GM12892 (cell line): ENCODE results near the gene IRF6.

ENCODE experiments used
- POLR2A ChIP-seq: IDR thresholded peaks from 2 replicates; pipeline ENCODE4 v1.6.1; 2011; ENCODE audit warnings: low read depth, low read length, control low read depth
- POLR2AphosphoS5 ChIP-seq: IDR thresholded peaks from 2 replicates; pipeline ENCODE4 v1.6.1; 2011; ENCODE audit warnings: low read depth, low read length, control low read depth

DNA sequence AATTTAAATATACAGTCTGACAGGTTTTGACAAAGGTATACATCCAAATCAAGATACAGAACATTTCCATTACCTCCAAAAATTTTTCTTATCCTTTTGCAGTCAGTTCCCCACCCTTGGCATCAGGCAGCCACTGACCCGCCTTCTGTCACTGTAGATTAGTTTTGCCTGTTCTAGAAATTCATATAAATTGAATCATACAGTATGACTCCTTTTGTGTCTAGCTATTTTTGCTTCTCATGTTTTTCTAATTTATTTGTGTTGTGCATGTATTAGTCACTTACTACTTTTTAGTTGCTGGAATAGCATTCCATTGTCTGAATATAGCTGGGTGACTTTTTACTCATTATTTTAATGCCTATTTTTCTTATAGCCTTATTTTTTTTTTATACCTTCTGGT, 25.7 kb upstream of the IRF6 start:
- TF ChIP-seq POLR2A (no peak), POLR2AphosphoS5 (no peak)
